ENCODE results near the gene MTR.

DNA sequence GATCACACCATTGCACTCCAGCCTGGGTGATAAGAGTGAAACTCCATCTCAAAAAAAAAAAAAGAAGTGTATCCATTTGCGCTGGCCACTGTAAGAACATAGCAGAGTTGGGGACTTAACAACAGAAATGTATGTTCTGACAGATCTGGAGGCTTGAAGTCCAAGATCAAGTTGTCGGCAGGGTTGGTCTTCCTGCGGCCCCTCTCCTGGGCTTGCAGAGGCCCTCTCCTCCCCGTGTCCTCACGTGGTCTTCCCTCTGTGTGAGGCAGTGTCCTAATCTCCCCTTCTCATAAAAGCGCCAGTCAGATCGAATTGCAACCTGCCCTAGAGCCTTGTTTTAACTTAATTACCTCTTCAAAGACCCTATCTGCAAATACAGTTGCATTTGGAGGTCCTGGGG is 156.6 kb downstream of the MTR start:
- TF ChIP-seq, protein P1, sequence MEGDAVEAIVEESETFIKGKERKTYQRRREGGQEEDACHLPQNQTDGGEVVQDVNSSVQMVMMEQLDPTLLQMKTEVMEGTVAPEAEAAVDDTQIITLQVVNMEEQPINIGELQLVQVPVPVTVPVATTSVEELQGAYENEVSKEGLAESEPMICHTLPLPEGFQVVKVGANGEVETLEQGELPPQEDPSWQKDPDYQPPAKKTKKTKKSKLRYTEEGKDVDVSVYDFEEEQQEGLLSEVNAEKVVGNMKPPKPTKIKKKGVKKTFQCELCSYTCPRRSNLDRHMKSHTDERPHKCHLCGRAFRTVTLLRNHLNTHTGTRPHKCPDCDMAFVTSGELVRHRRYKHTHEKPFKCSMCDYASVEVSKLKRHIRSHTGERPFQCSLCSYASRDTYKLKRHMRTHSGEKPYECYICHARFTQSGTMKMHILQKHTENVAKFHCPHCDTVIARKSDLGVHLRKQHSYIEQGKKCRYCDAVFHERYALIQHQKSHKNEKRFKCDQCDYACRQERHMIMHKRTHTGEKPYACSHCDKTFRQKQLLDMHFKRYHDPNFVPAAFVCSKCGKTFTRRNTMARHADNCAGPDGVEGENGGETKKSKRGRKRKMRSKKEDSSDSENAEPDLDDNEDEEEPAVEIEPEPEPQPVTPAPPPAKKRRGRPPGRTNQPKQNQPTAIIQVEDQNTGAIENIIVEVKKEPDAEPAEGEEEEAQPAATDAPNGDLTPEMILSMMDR (IDR thresholded peaks at IDR 0.05) = no peak
- no peak for TF ChIP-seq POLR2A (IDR thresholded peaks at IDR 0.05)

All from Peyer's patch (tissue), 4 donors.